MCF 10A (cell line): ENCODE measurements around the gene GPR146. TPM values are rescaled to one million over a fixed set of nuclear protein-coding genes. Genes with fewer than 3 reads are reported as not detected.

ENCODE experiments used
- BruUV-seq: library from RNA; stranded (reverse); fragments of 400-500 nt; replicated peaks from 2 replicates; lab custom pipeline; 2021; lab: Mats Ljungman, UMichigan
- CTCF ChIA-PET: fragments of 300-600 bp; sonication (Branson Sonifier 250); formaldehyde crosslinking; extraction: SDS; loops from one replicate; lab custom pipeline; 2021; ENCODE audit warnings: antibody characterized with exemption, inconsistent platforms; lab: Yijun Ruan, JAX
- POLR2A ChIA-PET: fragments of 300-600, 350-650 bp; sonication (Branson Sonifier 250); formaldehyde crosslinking; extraction: SDS; loops from one replicate; lab custom pipeline; 2020; ENCODE audit warnings: antibody characterized with exemption, inconsistent platforms; lab: Yijun Ruan, JAX
- DNase-seq: peaks from one replicate; pipeline ENCODE4 v3.0.0-alpha.2; 2018; ENCODE audit not compliant: unreplicated experiment
- H3K27ac Mint-ChIP-seq: one replicate; pipeline ENCODE4 v1.8.0; 2022; ENCODE audit warnings: mild to moderate bottlenecking, low read depth, mixed read lengths; ENCODE audit not compliant: unreplicated experiment
- H3K27me3 Mint-ChIP-seq: one replicate; pipeline ENCODE4 v1.8.0; 2022; ENCODE audit warnings: mixed read lengths; ENCODE audit not compliant: insufficient read depth, unreplicated experiment
- H3K36me3 Mint-ChIP-seq: one replicate; pipeline ENCODE4 v1.8.0; 2022; ENCODE audit warnings: mild to moderate bottlenecking, moderate library complexity, mixed read lengths; ENCODE audit not compliant: insufficient read depth, unreplicated experiment
- H3K4me1 Mint-ChIP-seq: one replicate; pipeline ENCODE4 v1.8.0; 2022; ENCODE audit warnings: mixed read lengths; ENCODE audit not compliant: insufficient read depth, unreplicated experiment
- H3K4me3 Mint-ChIP-seq: one replicate; pipeline ENCODE4 v1.8.0; 2022; ENCODE audit warnings: mild to moderate bottlenecking, moderate library complexity, mixed read lengths; ENCODE audit not compliant: unreplicated experiment
- H3K9me3 Mint-ChIP-seq: one replicate; pipeline ENCODE4 v1.8.0; 2022; ENCODE audit warnings: mixed read lengths; ENCODE audit not compliant: unreplicated experiment
- intact Hi-C: fragments of 100-400 bp; cut with micrococcal nuclease; formaldehyde crosslinking; loops from 2 replicates; pipeline ENCODE4 v1.14.1; 2022
- total RNA-seq: library from RNA; stranded (reverse); gene quantifications from 2 replicates; pipeline ENCODE4 v1.2.3, GENCODE V29; 2022
- TF ChIP-seq, protein P1 (sequence below): fragments of 200-600 bp; IDR thresholded peaks from one replicate; pipeline ENCODE4 v1.8.0; 2022; ENCODE audit warnings: antibody characterized with exemption, mild to moderate bottlenecking; ENCODE audit not compliant: unreplicated experiment

GPR146 gene
- total RNA-seq, 1 experiment from 2014 or later, result not detected

DNA sequence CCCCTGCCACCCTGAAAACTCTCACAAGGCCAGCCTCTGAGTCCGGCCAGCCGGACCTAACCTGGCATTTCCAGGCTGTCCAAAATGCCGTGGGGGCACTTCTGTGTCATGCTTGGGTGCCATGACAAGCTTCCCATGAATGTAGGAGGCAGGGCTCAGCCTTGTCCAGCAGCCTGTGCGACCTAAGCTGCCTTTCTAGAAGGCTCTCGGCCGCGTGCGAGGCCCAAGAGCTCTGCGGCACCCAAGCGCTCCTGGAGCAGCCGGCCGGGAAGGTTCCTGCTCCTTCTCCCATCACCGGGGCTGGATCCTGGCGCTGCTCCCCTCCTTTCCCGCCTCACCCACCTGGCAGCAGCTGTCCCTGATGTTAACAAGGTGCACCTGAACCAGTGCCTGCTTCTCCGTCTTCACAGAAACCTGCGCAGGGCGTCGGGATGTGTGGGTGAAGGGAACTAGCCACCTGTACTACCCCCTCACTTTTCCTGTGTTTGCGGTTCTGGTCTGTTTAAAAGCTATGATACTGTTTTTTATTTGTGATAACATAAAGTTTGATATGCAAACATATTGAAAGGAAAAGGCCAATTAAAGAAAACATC lies 49.7 kb downstream of the GPR146 start:
- no TSS peak for BruUV-seq
- Mint-ChIP-seq H3K9me3 (no peaks in the 10 kb centered on the region), H3K4me1 (peaks cover 4% of the 10 kb centered on the region), H3K4me3 (no peak overlapping the region), H3K27me3 (no peaks in the 10 kb centered on the region), H3K36me3 (peaks cover 13% of the 10 kb centered on the region), H3K27ac (no peak overlapping the region)
- CTCF ChIA-PET, result interaction anchor here (0.5 to 2.3 kb wide), 2 partner anchors 29 to 85 kb away, joined by 3 to 8 read pairs; no protein-coding TSS in a partner anchor
- intact Hi-C loops, result no loop called here
- no peak for DNase-seq
- TF ChIP-seq, protein P1, sequence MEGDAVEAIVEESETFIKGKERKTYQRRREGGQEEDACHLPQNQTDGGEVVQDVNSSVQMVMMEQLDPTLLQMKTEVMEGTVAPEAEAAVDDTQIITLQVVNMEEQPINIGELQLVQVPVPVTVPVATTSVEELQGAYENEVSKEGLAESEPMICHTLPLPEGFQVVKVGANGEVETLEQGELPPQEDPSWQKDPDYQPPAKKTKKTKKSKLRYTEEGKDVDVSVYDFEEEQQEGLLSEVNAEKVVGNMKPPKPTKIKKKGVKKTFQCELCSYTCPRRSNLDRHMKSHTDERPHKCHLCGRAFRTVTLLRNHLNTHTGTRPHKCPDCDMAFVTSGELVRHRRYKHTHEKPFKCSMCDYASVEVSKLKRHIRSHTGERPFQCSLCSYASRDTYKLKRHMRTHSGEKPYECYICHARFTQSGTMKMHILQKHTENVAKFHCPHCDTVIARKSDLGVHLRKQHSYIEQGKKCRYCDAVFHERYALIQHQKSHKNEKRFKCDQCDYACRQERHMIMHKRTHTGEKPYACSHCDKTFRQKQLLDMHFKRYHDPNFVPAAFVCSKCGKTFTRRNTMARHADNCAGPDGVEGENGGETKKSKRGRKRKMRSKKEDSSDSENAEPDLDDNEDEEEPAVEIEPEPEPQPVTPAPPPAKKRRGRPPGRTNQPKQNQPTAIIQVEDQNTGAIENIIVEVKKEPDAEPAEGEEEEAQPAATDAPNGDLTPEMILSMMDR, result no peak
- POLR2A ChIA-PET, result no interaction called here

GRCh38 chr7:1094870-1095269 lies 50.5 kb downstream of the GPR146 start:
- H3K27me3 Mint-ChIP-seq, result no peaks in the 10 kb centered on the region

GRCh38 chr7:1095621-1096155 lies 51.3 kb downstream of the GPR146 start:
- no TSS peak for BruUV-seq
- Mint-ChIP-seq H3K36me3 (peaks cover 13% of the 10 kb centered on the region), H3K4me3 (no peak overlapping the region), H3K27ac (no peak overlapping the region), H3K27me3 (no peaks in the 10 kb centered on the region), H3K4me1 (peaks cover 4% of the 10 kb centered on the region), H3K9me3 (no peaks in the 10 kb centered on the region)
- DNase-seq, result no peak
- intact Hi-C loops, result no loop called here
- ChIA-PET POLR2A (no interaction called here), CTCF (interaction anchor here (0.7 to 1.8 kb wide), 3 partner anchors 8 to 615 kb away, joined by 3 to 7 read pairs (median 4); partner anchors contain the start of gene GPER1)
- TF ChIP-seq, protein P1, result no peak

More at GRCh38 chr7:1094870-1095269, 50.5 kb downstream of the GPR146 start:
- Mint-ChIP-seq H3K4me1 (peaks cover 4% of the 10 kb centered on the region), H3K27ac (no peak overlapping the region), H3K9me3 (no peaks in the 10 kb centered on the region), H3K36me3 (peaks cover 13% of the 10 kb centered on the region), H3K4me3 (no peak overlapping the region)
- ChIA-PET POLR2A (no interaction called here), CTCF (interaction anchor here (0.6 kb wide), 1 partner anchor 29 kb away, joined by 4 read pairs; no protein-coding TSS in a partner anchor)
- no peak for DNase-seq
- intact Hi-C loops, result no loop called here
- BruUV-seq, result no TSS peak
- TF ChIP-seq, protein P1, result no peak
